NT2/D1 (cell line): Measurements from ENCODE around the gene OR52M1.

Experiments used
- YY1 ChIP-seq: IDR thresholded peaks from 2 replicates; pipeline ENCODE4 v1.6.1; 2011; ENCODE audit not compliant: insufficient read length, insufficient read depth
- ZNF274 ChIP-seq: IDR thresholded peaks from 2 replicates; pipeline ENCODE4 v1.6.1; 2011; ENCODE audit warnings: mild to moderate bottlenecking, low read depth, low read length

- TF ChIP-seq ZNF274 (no peak), YY1 (no peak)
Observed at GRCh38 chr11:4576880-4577279, 31.9 kb downstream of the OR52M1 start.
